GM13976 (cell line): Measurements from ENCODE around the gene TUBB1.
A peak's percentile ranks its signal among the peaks of the same experiment; 100 is the strongest.

ENCODE experiments used
- DNase-seq: peaks from one replicate; pipeline ENCODE4 v3.0.0; 2012; ENCODE audit warnings: low spot score
- in situ Hi-C: fragments of 300-500 bp; cut with MboI; formaldehyde crosslinking; loops from one replicate; pipeline ENCODE4 v1.12.0; 2022; ENCODE audit warnings: low sequenced_read_pairs, mixed read lengths, inconsistent platforms; ENCODE audit not compliant: unreplicated experiment
- TF ChIP-seq, protein P1 (sequence below): IDR thresholded peaks from 2 replicates; pipeline ENCODE4 v1.5.1; 2012; ENCODE audit warnings: borderline replicate concordance, mild to moderate bottlenecking; ENCODE audit not compliant: insufficient read depth; ENCODE audit errors: extremely low read depth, missing control alignments, control extremely low read depth

Gene TUBB1

DNA sequence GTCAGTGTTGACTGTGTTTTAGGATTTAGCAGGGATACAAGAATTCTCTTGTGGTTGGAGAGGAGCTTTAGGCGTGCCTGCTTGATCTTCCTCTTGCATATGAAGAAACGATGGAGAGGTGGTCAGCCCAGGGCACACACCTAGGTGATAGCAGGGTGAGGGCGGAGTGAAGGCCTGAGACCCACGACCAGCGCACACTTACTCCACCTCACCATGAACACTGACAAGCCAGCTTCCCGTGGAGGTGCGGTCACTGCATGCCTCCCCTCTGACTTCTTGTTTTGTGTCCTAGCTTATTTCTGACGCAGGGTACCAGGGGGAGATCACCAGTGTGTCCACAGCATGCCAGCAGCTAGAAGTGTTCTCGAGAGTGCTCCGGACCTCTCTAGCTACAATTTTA is 30.0 kb upstream of the TUBB1 start:
- DNase-seq = no peak
- TF ChIP-seq, protein P1, sequence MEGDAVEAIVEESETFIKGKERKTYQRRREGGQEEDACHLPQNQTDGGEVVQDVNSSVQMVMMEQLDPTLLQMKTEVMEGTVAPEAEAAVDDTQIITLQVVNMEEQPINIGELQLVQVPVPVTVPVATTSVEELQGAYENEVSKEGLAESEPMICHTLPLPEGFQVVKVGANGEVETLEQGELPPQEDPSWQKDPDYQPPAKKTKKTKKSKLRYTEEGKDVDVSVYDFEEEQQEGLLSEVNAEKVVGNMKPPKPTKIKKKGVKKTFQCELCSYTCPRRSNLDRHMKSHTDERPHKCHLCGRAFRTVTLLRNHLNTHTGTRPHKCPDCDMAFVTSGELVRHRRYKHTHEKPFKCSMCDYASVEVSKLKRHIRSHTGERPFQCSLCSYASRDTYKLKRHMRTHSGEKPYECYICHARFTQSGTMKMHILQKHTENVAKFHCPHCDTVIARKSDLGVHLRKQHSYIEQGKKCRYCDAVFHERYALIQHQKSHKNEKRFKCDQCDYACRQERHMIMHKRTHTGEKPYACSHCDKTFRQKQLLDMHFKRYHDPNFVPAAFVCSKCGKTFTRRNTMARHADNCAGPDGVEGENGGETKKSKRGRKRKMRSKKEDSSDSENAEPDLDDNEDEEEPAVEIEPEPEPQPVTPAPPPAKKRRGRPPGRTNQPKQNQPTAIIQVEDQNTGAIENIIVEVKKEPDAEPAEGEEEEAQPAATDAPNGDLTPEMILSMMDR = no peak
- in situ Hi-C loops = no loop called here

DNA sequence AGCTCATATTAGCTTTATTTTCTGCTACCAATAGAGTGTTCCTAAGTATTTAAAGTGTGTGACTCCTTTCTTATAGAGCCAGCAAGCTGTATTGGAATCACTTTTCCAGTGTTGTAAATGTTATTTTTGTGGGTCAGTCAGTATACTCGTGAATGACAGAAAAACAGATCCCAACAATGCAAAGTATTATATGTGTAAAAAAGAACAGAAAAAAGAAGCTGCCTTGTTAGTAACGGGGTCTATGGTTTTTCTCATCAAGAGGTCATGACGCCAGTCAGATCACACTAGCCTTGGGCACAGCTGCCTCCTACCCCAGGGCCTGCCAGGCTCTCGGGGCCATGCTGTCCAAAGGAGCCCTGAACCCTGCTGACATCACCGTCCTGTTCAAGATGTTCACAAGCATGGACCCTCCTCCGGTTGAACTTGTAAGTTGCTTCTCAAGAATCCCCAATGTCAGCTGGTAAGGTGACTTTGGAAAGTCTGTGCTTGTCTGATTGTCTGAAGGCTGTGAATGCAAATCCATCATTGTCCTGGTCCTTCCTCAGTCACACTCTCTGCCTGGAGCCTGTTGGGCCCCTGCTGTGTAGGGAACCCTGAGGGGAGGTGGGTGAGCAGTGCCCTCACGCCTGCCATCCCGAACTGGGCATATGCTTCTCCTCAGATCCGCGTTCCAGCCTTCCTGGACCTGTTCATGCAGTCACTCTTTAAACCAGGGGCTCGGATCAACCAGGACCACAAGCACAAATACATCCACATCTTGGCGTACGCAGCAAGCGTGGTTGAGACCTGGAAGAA is 28.4 kb upstream of the TUBB1 start:
- no peak for DNase-seq
- TF ChIP-seq, protein P1 = no peak
- in situ Hi-C loops = no loop called here

DNA sequence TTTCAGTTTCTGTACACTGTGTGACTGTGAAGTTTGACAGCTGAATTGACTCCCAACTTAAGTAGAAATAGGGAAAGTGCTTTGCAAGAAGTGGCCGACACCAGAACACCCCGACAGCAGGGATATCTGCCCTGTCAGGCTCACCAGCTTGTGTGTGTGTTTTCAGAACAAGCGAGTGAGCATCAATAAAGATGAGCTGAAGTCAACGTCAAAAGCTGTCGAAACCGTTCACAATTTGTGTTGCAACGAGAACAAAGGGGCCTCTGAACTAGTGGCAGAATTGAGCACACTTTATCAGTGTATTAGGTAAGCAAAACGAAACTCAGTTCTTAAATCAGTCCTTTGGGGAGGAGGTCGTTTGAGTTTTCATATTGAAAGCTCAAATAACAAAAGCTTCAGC is 27.5 kb upstream of the TUBB1 start:
- TF ChIP-seq, protein P1 = no peak
- in situ Hi-C loops = no loop called here
- DNase-seq = no peak

DNA sequence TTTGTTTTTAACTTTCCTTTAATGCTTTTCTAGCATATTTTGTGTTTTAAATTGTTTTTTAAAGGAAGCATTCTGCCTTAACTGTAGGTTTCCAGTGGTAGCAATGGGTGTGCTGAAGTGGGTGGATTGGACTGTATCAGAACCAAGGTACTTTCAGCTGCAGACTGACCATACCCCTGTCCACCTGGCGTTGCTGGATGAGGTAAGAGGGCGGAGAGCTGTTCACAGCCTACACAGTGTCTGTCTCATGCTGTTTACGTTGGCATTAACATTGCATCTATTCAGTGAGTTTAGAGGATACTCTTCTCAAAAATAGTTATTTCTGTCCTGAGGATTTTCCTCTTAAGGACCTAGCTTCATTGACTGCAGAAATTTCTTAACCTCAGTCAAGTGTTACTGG is 26.3 kb upstream of the TUBB1 start:
- TF ChIP-seq, protein P1 = no peak
- in situ Hi-C loops = no loop called here
- DNase-seq = no peak

DNA sequence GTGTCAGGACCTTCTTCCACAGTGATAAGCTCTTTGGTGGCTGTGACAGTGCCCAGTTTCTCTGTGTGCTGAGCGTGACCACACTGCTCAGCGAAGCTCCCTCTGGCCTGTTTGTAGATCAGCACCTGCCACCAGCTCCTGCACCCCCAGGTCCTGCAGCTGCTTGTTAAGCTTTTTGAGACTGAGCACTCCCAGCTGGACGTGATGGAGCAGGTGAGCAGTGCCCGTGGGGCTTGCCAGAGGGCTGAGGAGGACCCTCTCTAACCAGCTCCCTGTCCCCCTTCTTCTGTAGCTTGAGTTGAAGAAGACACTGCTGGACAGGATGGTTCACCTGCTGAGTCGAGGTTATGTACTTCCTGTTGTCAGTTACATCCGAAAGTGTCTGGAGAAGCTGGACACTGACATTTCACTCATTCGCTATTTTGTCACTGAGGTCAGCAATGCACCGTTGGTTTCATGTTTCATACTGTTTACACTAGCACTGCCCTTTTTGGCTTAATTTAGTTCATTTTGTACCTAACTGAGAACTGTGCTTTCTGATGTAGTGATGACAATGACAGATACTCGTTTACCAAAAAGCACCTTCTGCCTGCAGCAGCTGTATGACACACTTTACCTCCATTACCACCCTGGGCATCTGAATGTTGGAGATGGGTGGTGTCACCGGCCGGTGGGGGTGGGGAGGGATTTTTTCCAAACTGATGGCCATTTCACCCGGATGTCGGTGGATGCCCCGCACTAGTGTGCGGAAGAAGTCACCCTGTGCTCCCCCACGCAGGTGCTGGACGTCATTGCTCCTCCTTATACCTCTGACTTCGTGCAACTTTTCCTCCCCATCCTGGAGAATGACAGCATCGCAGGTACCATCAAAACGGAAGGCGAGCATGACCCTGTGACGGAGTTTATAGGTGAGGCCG is 25.6 kb upstream of the TUBB1 start:
- peak; percentile 61 for DNase-seq
- TF ChIP-seq, protein P1 = no peak
- in situ Hi-C loops = no loop called here

DNA sequence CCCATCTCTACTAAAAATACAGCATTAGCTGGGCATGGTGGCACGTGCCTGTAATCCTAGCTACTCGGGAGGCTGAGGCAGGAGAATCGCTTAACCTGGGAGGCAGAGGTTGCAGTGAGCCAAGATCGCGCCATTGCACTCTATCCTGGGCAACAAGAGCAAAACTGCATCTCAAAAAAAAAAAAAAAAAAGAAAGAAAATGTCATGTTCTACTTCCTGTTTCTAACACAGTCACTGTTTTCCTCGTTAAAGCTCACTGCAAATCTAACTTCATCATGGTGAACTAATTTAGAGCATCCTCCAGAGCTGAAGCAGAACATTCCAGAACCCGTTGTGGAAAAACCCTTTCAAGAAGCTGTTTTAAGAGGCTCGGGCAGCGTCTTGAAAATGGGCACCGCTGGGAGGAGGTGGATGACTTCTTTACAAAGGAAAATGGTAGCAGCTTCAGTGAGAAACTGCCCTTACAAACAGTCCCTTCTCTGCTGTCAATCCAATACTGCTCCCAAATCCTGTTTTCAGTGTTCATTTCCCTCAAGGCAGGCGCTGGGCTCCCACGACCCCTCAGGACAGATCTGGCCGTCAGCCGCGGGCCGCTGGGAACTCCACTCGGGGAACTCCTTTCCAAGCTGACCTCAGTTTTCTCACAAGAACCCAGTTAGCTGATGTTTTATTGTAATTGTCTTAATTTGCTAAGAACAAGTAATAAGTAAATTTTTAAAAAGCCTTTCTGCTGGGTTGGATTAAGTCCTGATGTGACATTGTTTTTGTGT is 24.7 kb upstream of the TUBB1 start:
- DNase-seq = no peak
- TF ChIP-seq, protein P1 = no peak
- in situ Hi-C loops = no loop called here
